GM12878 (cell line): ENCODE measurements around the gene SLC38A1.

Source experiments
- CEBPB ChIP-seq, 2 experiments: fragments of 150-350 bp in 1 of 2; IDR thresholded peaks; 2 replicates each; pipeline ENCODE4 v1.6.1; 2012 to 2014; ENCODE audit warnings: low read depth in 2 of 2, low read length in 2 of 2, borderline replicate concordance in 1 of 2, inconsistent platforms in 1 of 2
- CHD1 ChIP-seq: IDR thresholded peaks from 2 replicates; pipeline ENCODE4 v1.6.1; 2012; ENCODE audit warnings: low read depth, low read length, improper control_type of control experiment
- EZH2 ChIP-seq: IDR thresholded peaks from 2 replicates; pipeline ENCODE4 v1.6.1; 2012; ENCODE audit warnings: low read depth, mild to moderate bottlenecking, control low read depth, inconsistent platforms, low read length, borderline replicate concordance; ENCODE audit not compliant: control insufficient read depth
- POLR2A ChIP-seq: IDR thresholded peaks from 2 replicates; pipeline ENCODE4 v1.6.1; 2011; ENCODE audit warnings: low read depth, mild to moderate bottlenecking, low read length
- POLR2AphosphoS5 ChIP-seq: IDR thresholded peaks from 2 replicates; pipeline ENCODE4 v1.6.1; 2011; ENCODE audit warnings: mild to moderate bottlenecking, low read length, inconsistent platforms
- TF ChIP-seq, protein P1 (sequence below), 3 experiments: IDR thresholded peaks in 2 of 3; conservative IDR thresholded peaks in 1 of 3; 2 replicates each; pipeline ENCODE4 v1.5.1; 2011; ENCODE audit warnings: low read depth in 3 of 3, low read length in 3 of 3, mild to moderate bottlenecking in 3 of 3, control low read depth in 2 of 3, moderate library complexity in 2 of 3, inconsistent platforms in 1 of 3, mixed read lengths in 1 of 3; ENCODE audit not compliant: control insufficient read depth in 2 of 3, insufficient read depth in 1 of 3; ENCODE audit errors: extremely low read depth in 1 of 3

DNA sequence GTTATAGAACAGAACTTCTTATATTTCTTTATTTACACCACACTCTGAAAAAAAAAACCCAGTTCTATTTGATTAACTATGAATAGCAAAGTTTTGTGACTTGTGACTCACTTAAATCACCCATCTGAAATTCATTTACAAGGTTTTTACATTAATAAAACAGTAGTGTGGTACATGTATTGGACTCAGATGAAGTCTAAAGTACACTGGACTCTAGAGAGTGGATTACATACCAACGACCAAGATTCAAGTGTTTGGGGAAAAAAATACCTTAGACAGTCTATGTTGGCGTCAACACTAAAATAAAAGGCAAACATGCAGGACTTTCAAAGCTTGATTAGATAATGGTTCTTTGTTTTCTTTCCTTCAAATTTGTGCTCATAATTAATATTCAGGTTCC, 85.7 kb downstream of the SLC38A1 start:
- no peak for TF ChIP-seq EZH2
- no peak for TF ChIP-seq CEBPB (IDR thresholded peaks at IDR 0.05; ENCODE audit: borderline replicate concordance in 1 of 2, low read depth in 2 of 2, low read length in 2 of 2)
- TF ChIP-seq, protein P1, sequence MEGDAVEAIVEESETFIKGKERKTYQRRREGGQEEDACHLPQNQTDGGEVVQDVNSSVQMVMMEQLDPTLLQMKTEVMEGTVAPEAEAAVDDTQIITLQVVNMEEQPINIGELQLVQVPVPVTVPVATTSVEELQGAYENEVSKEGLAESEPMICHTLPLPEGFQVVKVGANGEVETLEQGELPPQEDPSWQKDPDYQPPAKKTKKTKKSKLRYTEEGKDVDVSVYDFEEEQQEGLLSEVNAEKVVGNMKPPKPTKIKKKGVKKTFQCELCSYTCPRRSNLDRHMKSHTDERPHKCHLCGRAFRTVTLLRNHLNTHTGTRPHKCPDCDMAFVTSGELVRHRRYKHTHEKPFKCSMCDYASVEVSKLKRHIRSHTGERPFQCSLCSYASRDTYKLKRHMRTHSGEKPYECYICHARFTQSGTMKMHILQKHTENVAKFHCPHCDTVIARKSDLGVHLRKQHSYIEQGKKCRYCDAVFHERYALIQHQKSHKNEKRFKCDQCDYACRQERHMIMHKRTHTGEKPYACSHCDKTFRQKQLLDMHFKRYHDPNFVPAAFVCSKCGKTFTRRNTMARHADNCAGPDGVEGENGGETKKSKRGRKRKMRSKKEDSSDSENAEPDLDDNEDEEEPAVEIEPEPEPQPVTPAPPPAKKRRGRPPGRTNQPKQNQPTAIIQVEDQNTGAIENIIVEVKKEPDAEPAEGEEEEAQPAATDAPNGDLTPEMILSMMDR (IDR thresholded peaks at IDR 0.05 in 2 of 3, conservative IDR thresholded peaks at IDR 0.05 in 1 of 3; ENCODE audit: control insufficient read depth in 2 of 3, extremely low read depth in 1 of 3, insufficient read depth in 1 of 3, low read depth in 3 of 3, low read length in 3 of 3), result no peak
- TF ChIP-seq POLR2AphosphoS5, result no peak
- no peak for TF ChIP-seq POLR2A
- no peak for TF ChIP-seq CHD1
